ENCODE results near the gene PTPRK. TPM values are rescaled to one million over a fixed set of nuclear protein-coding genes. Genes with fewer than 3 reads are reported as not detected.
A peak's percentile ranks its signal among the peaks of the same experiment; 100 is the strongest.

PTPRK gene
- total and polyA plus RNA-seq, 2 donors (not counting 1 experiment from before 2014, with no cell fraction given): 19.4 to 75.5 TPM

GRCh38 chr6:128275030-128275429, 245.4 kb downstream of the PTPRK start:
- Histone ChIP-seq H2AFZ (ENCODE audit: low read length) (no peak overlapping the region), H3K4me2 (ENCODE audit: extremely low read depth, insufficient read depth, low read length) (peak overlapping the region; percentile 2), H4K20me1 (ENCODE audit: control insufficient read depth, extremely low read depth, insufficient read depth, low read length) (no peaks in the 10 kb centered on the region), H3K9ac (ENCODE audit: insufficient read depth, low read length) (no peak overlapping the region), H3K4me1 (ENCODE audit: control insufficient read depth, extremely low read depth, insufficient read depth, low read length) (no peaks in the 10 kb centered on the region), H3K79me2 (ENCODE audit: control insufficient read depth, insufficient read depth, low read length) (no peaks in the 10 kb centered on the region), H3K4me3 (replicated peaks in 1 of 4; ENCODE audit: control extremely low read depth in 1 of 4, insufficient read depth in 1 of 4, low read depth in 3 of 4, low read length in 4 of 4) (no peak overlapping the region), H3K9me3 (ENCODE audit: control insufficient read depth, insufficient read depth, low read depth, low read length) (no peaks in the 10 kb centered on the region), H3K27me3 (ENCODE audit: control insufficient read depth, insufficient read depth, low read length) (no peaks in the 10 kb centered on the region), H3K36me3 (ENCODE audit: control insufficient read depth, insufficient read depth, low read length) (no peaks in the 10 kb centered on the region), H3K27ac (ENCODE audit: insufficient read depth, low read length) (no peak overlapping the region)
- DNase-seq (ENCODE audit: low read depth in 2 of 2): peak; percentile 48 to 65
- TF ChIP-seq, protein P1, sequence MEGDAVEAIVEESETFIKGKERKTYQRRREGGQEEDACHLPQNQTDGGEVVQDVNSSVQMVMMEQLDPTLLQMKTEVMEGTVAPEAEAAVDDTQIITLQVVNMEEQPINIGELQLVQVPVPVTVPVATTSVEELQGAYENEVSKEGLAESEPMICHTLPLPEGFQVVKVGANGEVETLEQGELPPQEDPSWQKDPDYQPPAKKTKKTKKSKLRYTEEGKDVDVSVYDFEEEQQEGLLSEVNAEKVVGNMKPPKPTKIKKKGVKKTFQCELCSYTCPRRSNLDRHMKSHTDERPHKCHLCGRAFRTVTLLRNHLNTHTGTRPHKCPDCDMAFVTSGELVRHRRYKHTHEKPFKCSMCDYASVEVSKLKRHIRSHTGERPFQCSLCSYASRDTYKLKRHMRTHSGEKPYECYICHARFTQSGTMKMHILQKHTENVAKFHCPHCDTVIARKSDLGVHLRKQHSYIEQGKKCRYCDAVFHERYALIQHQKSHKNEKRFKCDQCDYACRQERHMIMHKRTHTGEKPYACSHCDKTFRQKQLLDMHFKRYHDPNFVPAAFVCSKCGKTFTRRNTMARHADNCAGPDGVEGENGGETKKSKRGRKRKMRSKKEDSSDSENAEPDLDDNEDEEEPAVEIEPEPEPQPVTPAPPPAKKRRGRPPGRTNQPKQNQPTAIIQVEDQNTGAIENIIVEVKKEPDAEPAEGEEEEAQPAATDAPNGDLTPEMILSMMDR (conservative IDR thresholded peaks at IDR 0.05 in 1 of 2, IDR thresholded peaks at IDR 0.05 in 1 of 2; ENCODE audit: low read depth in 1 of 2, low read length in 2 of 2): no peak
- TF ChIP-seq EZH2 (IDR thresholded peaks at IDR 0.05; ENCODE audit: low read length, missing control alignments): no peak

DNA sequence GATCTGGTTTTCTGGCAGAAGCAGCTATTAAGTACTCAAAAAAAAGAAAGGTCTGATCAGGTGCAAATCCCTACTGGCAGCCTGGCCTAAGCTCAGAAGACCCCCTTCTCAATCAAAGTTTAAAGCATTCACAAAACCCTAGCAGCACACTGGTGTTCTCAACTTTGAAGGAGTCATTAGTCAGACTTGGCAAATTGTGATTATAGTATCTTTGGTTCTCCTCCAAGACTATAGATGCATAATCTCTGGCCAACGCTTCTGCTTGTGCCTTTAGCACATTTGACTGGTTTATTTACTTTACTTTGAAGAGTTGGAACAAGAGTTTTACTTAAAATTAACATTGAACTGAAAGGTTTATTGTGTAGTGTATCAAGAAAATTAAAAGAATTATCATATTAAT, 248.9 kb downstream of the PTPRK start:
- Histone ChIP-seq H3K27ac (ENCODE audit: insufficient read depth, low read length) (no peak overlapping the region), H3K4me2 (ENCODE audit: extremely low read depth, insufficient read depth, low read length) (no peak overlapping the region), H2AFZ (ENCODE audit: low read length) (no peak overlapping the region), H3K9ac (ENCODE audit: insufficient read depth, low read length) (no peak overlapping the region), H3K4me1 (ENCODE audit: control insufficient read depth, extremely low read depth, insufficient read depth, low read length) (no peaks in the 10 kb centered on the region), H3K9me3 (ENCODE audit: control insufficient read depth, insufficient read depth, low read depth, low read length) (no peaks in the 10 kb centered on the region), H3K27me3 (ENCODE audit: control insufficient read depth, insufficient read depth, low read length) (no peaks in the 10 kb centered on the region), H3K36me3 (ENCODE audit: control insufficient read depth, insufficient read depth, low read length) (no peaks in the 10 kb centered on the region), H4K20me1 (ENCODE audit: control insufficient read depth, extremely low read depth, insufficient read depth, low read length) (no peaks in the 10 kb centered on the region), H3K4me3 (replicated peaks in 1 of 4; ENCODE audit: control extremely low read depth in 1 of 4, insufficient read depth in 1 of 4, low read depth in 3 of 4, low read length in 4 of 4) (no peak overlapping the region), H3K79me2 (ENCODE audit: control insufficient read depth, insufficient read depth, low read length) (no peaks in the 10 kb centered on the region)
- DNase-seq (ENCODE audit: low read depth in 2 of 2): peak; percentile 48 to 53
- TF ChIP-seq EZH2 (IDR thresholded peaks at IDR 0.05; ENCODE audit: low read length, missing control alignments): no peak
- TF ChIP-seq, protein P1 (conservative IDR thresholded peaks at IDR 0.05 in 1 of 2, IDR thresholded peaks at IDR 0.05 in 1 of 2; ENCODE audit: low read depth in 1 of 2, low read length in 2 of 2): no peak

- no peaks in the 10 kb centered on the region for H3K4me1 ChIP-seq (ENCODE audit: control insufficient read depth, extremely low read depth, insufficient read depth, low read length)
- H3K27me3 ChIP-seq (ENCODE audit: control insufficient read depth, insufficient read depth, low read length): no peaks in the 10 kb centered on the region
- H3K4me2 ChIP-seq (ENCODE audit: extremely low read depth, insufficient read depth, low read length): no peak overlapping the region
- H3K9me3 ChIP-seq (ENCODE audit: control insufficient read depth, insufficient read depth, low read depth, low read length): no peaks in the 10 kb centered on the region
- no peaks in the 10 kb centered on the region for H3K79me2 ChIP-seq (ENCODE audit: control insufficient read depth, insufficient read depth, low read length)
- H3K9ac ChIP-seq (ENCODE audit: insufficient read depth, low read length): no peak overlapping the region
- DNase-seq (ENCODE audit: low read depth in 2 of 2): no peak
- H3K36me3 ChIP-seq (ENCODE audit: control insufficient read depth, insufficient read depth, low read length): no peaks in the 10 kb centered on the region
- H3K4me3 ChIP-seq (replicated peaks in 1 of 4; ENCODE audit: control extremely low read depth in 1 of 4, insufficient read depth in 1 of 4, low read depth in 3 of 4, low read length in 4 of 4): no peak overlapping the region
- H4K20me1 ChIP-seq (ENCODE audit: control insufficient read depth, extremely low read depth, insufficient read depth, low read length): no peaks in the 10 kb centered on the region
- TF ChIP-seq, protein P1 (conservative IDR thresholded peaks at IDR 0.05 in 1 of 2, IDR thresholded peaks at IDR 0.05 in 1 of 2; ENCODE audit: low read depth in 1 of 2, low read length in 2 of 2): no peak
- no peak for TF ChIP-seq EZH2 (IDR thresholded peaks at IDR 0.05; ENCODE audit: low read length, missing control alignments)
- H3K27ac ChIP-seq (ENCODE audit: insufficient read depth, low read length): no peak overlapping the region
- no peak overlapping the region for H2AFZ ChIP-seq (ENCODE audit: low read length)
Measured at GRCh38 chr6:128271011-128271410, 249.4 kb downstream of the PTPRK start.

Data from fibroblast of lung (primary cell).